Sigmoid colon (tissue), 7 donors: Measurements from ENCODE around the gene CDKN2A. TPM values are rescaled to one million over a fixed set of nuclear protein-coding genes. Genes with fewer than 3 reads are reported as not detected.
A peak's percentile ranks its signal among the peaks of the same experiment; 100 is the strongest.

Experiments used
- DNase-seq: peaks from one replicate; pipeline ENCODE4 v3.0.0-alpha.2; 2019
- H3K27ac ChIP-seq, 4 donors: fragments of 200-600 bp; sonication (generic); one replicate each; pipeline ENCODE4 v1.5.1; 2016 to 2019; ENCODE audit warnings: mild to moderate bottlenecking in 1 of 4
- H3K27me3 ChIP-seq, 3 donors: fragments of 200-600 bp; sonication (generic); one replicate each; pipeline ENCODE4 v1.5.1; 2019; ENCODE audit warnings: mild to moderate bottlenecking in 1 of 3
- H3K36me3 ChIP-seq, 4 donors: fragments of 200-600 bp; sonication (generic); one replicate each; pipeline ENCODE4 v1.5.1; 2016 to 2019
- H3K4me1 ChIP-seq, 4 donors: fragments of 200-600 bp; sonication (generic); one replicate each; pipeline ENCODE4 v1.5.1; 2017 to 2019
- H3K4me3 ChIP-seq, 4 donors: fragments of 200-600 bp; sonication (generic); one replicate each; pipeline ENCODE4 v1.5.1; 2017 to 2019; ENCODE audit warnings: mild to moderate bottlenecking in 2 of 4, moderate library complexity in 1 of 4
- H3K9me3 ChIP-seq, 4 donors: fragments of 200-600 bp in 3 of 4; sonication (generic) in 3 of 4; one replicate each; pipeline versions ENCODE4 v1.5.1 to v1.6.1; 2013 to 2019
- EP300 ChIP-seq, 4 donors: sonication (generic); formaldehyde crosslinking; IDR thresholded peaks; one replicate each; pipeline ENCODE4 v1.6.1; 2017; ENCODE audit warnings: antibody characterized with exemption in 4 of 4
- POLR2A ChIP-seq, 2 donors: fragments of 450-650 bp; IDR thresholded peaks; one replicate each; pipeline ENCODE4 v1.6.1; 2016; ENCODE audit warnings: antibody characterized with exemption in 2 of 2, mild to moderate bottlenecking in 2 of 2, moderate library complexity in 2 of 2
- POLR2AphosphoS5 ChIP-seq, 4 donors: sonication (generic); formaldehyde crosslinking; IDR thresholded peaks; one replicate each; pipeline ENCODE4 v1.6.1; 2017; ENCODE audit warnings: antibody characterized with exemption in 4 of 4
- WGBS, 2 donors: extraction: QIAGEN DNeasy Blood & Tissue Kit; methylation state at CpG; one replicate each; pipeline ENCODE4 v1.1.7; 2013; 5-methylcytosine and 5-hydroxymethylcytosine counted together
- intact Hi-C: fragments of 100-400 bp; cut with DNase I; formaldehyde crosslinking; loops from one replicate; pipeline ENCODE4 v1.15.1; 2023
- polyA plus RNA-seq, 3 donors: library from polyadenylated mRNA; stranded (reverse); fragments of 200-250 nt; gene quantifications; one replicate each; pipeline ENCODE4 v1.2.3, GENCODE V29; 2013
- total RNA-seq, 4 donors: library from RNA; depleted of rRNA; stranded (reverse); fragments of >200 nt; gene quantifications; one replicate each; pipeline ENCODE4 v1.1.0, GENCODE V29; 2016
- TF ChIP-seq, protein P1 (sequence below), 4 experiments: fragments of 450-650 bp in 3 of 4; fragments of 200-600 bp in 1 of 4; IDR thresholded peaks; one replicate each; pipeline ENCODE4 v1.5.1; 2016 to 2019; ENCODE audit warnings: antibody characterized with exemption in 4 of 4, mild to moderate bottlenecking in 3 of 4, moderate library complexity in 2 of 4
- donor health status: healthy with polysubstance abuse.
- donor health status: Bipolar disorder and iron deficiency.
- donor health status: healthy.

CDKN2A gene
- total RNA-seq (1 to 10 TPM; 1.4 to 6.1 (median 3.5) TPM), polyA plus RNA-seq (1 to 10 TPM; 1.7 to 2.5 (median 2.4) TPM)

DNA sequence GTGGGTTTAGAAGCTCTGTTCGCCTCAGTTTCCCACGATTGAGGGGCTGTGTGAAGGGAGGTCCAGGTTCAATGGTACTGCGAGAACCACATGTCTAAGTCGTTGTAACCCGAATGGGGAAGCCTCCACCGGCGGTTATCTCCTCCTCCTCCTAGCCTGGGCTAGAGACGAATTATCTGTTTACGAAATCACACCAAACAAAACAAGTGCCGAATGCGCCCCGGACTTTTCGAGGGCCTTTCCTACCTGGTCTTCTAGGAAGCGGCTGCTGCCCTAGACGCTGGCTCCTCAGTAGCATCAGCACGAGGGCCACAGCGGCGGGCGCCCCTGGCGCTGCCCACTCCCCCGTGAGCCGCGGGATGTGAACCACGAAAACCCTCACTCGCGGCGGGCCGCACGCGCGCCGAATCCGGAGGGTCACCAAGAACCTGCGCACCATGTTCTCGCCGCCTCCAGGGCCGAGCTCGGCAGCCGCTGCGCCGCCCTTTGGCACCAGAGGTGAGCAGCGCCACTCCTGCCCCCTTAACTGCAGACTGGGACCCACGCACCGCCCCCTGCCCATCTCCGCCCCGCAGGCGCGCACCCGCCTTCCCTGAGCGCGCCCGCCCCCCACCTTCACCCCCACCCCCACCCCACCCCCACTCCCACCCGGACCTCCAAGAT lies at the start of gene CDKN2A:
CDKN2A (minus strand) TSS at position 500 of the 663 bp plus-strand sequence.
- H3K27me3 ChIP-seq: peaks cover 23 to 70% (median 34%) of the 10 kb centered on the region in 3 donors
- no peaks in the 10 kb centered on the region for H3K9me3 ChIP-seq
- TF ChIP-seq EP300 (IDR thresholded peaks at IDR 0.05): no peak
- TF ChIP-seq POLR2AphosphoS5 (IDR thresholded peaks at IDR 0.05): peak in 1 of 4 donors; percentile 9
- TF ChIP-seq POLR2A (IDR thresholded peaks at IDR 0.05): no peak
- peaks cover 0 to 25% (median 10%) of the 10 kb centered on the region in 4 donors for H3K4me1 ChIP-seq
- WGBS, 2 donors: 3 to 4% methylated on average over 53 of the region's 53 CpGs
- no peak for DNase-seq
- H3K4me3 ChIP-seq: peak within 1 kb of the TSS; percentile 57 to 92 (median 72)
- peak within 1 kb of the TSS; percentile 70 to 85 (median 76) for H3K27ac ChIP-seq
- H3K36me3 ChIP-seq: no peaks in the 10 kb centered on the region
- intact Hi-C loops: no loop called here

DNA sequence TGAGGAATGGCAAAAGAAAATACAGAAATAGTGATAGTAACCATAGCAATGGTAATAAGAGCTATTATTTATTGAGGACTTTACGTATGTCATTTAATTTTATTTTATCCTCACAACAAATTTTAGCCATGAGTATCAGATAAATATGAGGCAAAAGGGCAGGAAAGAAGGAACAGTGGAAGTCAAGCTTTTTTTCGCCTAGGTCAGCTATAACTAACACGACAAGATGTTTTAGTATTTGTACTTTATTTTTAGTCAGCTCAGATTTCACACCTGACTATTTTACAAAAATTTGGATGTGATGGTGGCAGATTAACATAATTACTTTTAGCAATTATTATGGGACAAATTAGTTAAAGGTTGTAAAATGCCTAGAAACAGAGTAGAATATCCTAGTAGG lies 49.7 kb upstream of the CDKN2A start:
- TF ChIP-seq EP300 (IDR thresholded peaks at IDR 0.05) (no peak), POLR2A (IDR thresholded peaks at IDR 0.05) (no peak), POLR2AphosphoS5 (IDR thresholded peaks at IDR 0.05) (no peak)
- TF ChIP-seq, protein P1, sequence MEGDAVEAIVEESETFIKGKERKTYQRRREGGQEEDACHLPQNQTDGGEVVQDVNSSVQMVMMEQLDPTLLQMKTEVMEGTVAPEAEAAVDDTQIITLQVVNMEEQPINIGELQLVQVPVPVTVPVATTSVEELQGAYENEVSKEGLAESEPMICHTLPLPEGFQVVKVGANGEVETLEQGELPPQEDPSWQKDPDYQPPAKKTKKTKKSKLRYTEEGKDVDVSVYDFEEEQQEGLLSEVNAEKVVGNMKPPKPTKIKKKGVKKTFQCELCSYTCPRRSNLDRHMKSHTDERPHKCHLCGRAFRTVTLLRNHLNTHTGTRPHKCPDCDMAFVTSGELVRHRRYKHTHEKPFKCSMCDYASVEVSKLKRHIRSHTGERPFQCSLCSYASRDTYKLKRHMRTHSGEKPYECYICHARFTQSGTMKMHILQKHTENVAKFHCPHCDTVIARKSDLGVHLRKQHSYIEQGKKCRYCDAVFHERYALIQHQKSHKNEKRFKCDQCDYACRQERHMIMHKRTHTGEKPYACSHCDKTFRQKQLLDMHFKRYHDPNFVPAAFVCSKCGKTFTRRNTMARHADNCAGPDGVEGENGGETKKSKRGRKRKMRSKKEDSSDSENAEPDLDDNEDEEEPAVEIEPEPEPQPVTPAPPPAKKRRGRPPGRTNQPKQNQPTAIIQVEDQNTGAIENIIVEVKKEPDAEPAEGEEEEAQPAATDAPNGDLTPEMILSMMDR (IDR thresholded peaks at IDR 0.05): no peak
- intact Hi-C loops: no loop called here
- Histone ChIP-seq H3K9me3 (no peaks in the 10 kb centered on the region), H3K27me3 (peaks cover 0 to 5% (median 0%) of the 10 kb centered on the region in 3 donors), H3K36me3 (no peaks in the 10 kb centered on the region), H3K4me3 (no peak overlapping the region), H3K4me1 (no peaks in the 10 kb centered on the region), H3K27ac (no peak overlapping the region)
- DNase-seq: no peak
- WGBS, 2 donors: 55 to 81% methylated on average over 3 of the region's 3 CpGs

DNA sequence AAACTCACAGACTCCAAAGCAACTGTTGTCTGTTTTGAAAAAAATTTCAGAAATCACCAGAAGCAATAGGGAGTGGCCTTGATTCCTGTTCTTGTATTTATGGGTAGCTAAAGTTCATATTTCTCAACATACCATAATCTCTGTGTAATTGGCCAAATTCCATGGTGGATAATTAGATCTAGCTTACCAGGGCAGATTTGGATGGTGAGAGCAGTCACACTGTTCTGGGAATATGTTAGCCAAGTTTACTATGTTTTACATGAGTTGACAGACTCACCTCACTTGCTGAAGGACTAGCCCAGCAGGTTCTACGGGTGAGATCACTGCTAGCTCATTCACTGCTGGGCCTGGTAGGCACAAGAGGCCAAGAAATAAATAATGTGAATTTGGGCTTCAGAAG lies 47.6 kb upstream of the CDKN2A start:
- TF ChIP-seq, protein P1 (IDR thresholded peaks at IDR 0.05): no peak
- TF ChIP-seq POLR2A (IDR thresholded peaks at IDR 0.05): no peak
- TF ChIP-seq EP300 (IDR thresholded peaks at IDR 0.05): no peak
- TF ChIP-seq POLR2AphosphoS5 (IDR thresholded peaks at IDR 0.05): no peak
- peaks cover 0 to 5% (median 0%) of the 10 kb centered on the region in 3 donors for H3K27me3 ChIP-seq
- H3K9me3 ChIP-seq: no peaks in the 10 kb centered on the region

DNA sequence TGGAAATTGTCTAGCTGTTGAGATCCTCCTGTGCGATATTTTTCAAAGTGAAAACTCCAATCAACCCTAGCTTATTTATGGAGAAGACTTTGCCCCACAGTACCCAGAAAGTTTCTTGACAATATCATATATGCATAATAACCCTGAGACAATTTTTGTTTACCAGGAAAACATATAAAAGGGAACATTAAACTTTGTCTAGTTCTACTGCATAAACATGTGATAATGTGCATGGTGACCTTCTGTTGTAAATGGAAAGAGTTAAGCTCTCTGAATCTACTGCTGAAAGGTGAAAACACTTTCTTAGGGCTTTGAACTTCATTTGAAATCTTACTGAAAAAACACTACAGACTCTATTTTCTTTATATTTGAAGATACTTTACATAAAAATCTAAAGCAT lies 47.2 kb upstream of the CDKN2A start:
- Histone ChIP-seq H3K4me3 (no peak overlapping the region), H3K36me3 (no peaks in the 10 kb centered on the region), H3K4me1 (peaks cover 0 to 4% (median under 1%) of the 10 kb centered on the region in 4 donors), H3K27ac (no peak overlapping the region), H3K27me3 (peaks cover 0 to 5% (median 0%) of the 10 kb centered on the region in 3 donors), H3K9me3 (no peaks in the 10 kb centered on the region)
- no peak for TF ChIP-seq EP300 (IDR thresholded peaks at IDR 0.05)
- TF ChIP-seq, protein P1 (IDR thresholded peaks at IDR 0.05): no peak
- no peak for TF ChIP-seq POLR2AphosphoS5 (IDR thresholded peaks at IDR 0.05)
- no peak for TF ChIP-seq POLR2A (IDR thresholded peaks at IDR 0.05)
- WGBS, 2 donors: 14 to 71% methylated on average over 1 of the region's 1 CpG
- DNase-seq: no peak
- intact Hi-C loops: no loop called here

More for the DNA sequence above, 47.6 kb upstream of the CDKN2A start:
- peaks cover 0 to 4% (median under 1%) of the 10 kb centered on the region in 4 donors for H3K4me1 ChIP-seq
- no peak overlapping the region for H3K4me3 ChIP-seq
- intact Hi-C loops: no loop called here
- no peaks in the 10 kb centered on the region for H3K36me3 ChIP-seq
- no peak overlapping the region for H3K27ac ChIP-seq
- DNase-seq: no peak
- 16 to 52% methylated on average over 1 of the region's 1 CpG for WGBS, 2 donors

DNA sequence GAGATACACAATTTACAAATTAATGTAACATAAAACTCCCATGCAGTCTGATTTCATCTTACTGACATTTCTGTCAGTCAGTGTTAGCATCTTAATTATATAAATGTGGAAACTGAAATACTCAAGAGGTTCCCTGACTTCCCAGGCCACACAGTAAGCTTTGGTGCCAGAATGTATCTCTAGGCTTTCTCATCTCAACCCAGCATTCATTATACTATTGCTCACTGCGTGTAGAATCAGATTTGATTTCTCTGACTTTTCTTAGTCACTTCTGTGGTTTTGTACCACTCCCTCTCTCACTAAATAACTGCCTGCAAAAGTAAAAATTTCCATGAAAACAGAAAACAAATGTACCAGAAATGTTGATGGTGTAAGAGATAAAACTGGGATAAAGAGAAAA lies 46.6 kb upstream of the CDKN2A start:
- 20 to 58% methylated on average over 1 of the region's 1 CpG for WGBS, 2 donors
- intact Hi-C loops: no loop called here
- H3K27ac ChIP-seq: no peak overlapping the region

More for the DNA sequence above, 46.6 kb upstream of the CDKN2A start:
- Histone ChIP-seq H3K9me3 (no peaks in the 10 kb centered on the region), H3K4me3 (no peak overlapping the region), H3K36me3 (no peaks in the 10 kb centered on the region), H3K27me3 (peaks cover 0 to 3% (median 0%) of the 10 kb centered on the region in 3 donors), H3K4me1 (peaks cover 0 to 4% (median under 1%) of the 10 kb centered on the region in 4 donors)
- DNase-seq: no peak
- TF ChIP-seq POLR2A (IDR thresholded peaks at IDR 0.05) (no peak), EP300 (IDR thresholded peaks at IDR 0.05) (no peak), POLR2AphosphoS5 (IDR thresholded peaks at IDR 0.05) (no peak)
- TF ChIP-seq, protein P1 (IDR thresholded peaks at IDR 0.05): no peak
